Gastroesophageal sphincter (tissue), 4 donors: ENCODE data around the gene CYP2J2. TPM values are rescaled to one million over a fixed set of nuclear protein-coding genes. Genes with fewer than 3 reads are reported as not detected.
"Not testable (repeated sequence)": the region's sequence is repeated elsewhere in the genome, so short reads cannot be mapped to it uniquely, and the experiment has no call there.

Experiments
- ATAC-seq: fragments of 150-250 bp; one replicate; pipeline ENCODE4 v1.9.1; 2016; ENCODE audit warnings: mild to moderate bottlenecking, moderate library complexity
- H3K27ac ChIP-seq, 4 donors: fragments of 200-600 bp; sonication (generic) in 3 of 4; 1 replicate in 3 of 4; 2 replicates in 1 of 4; pipeline ENCODE4 v1.5.1; 2016 to 2019
- H3K27me3 ChIP-seq: fragments of 200-600 bp; sonication (generic); one replicate; pipeline ENCODE4 v1.5.1; 2019
- H3K36me3 ChIP-seq, 2 donors: fragments of 200-600 bp; sonication (generic); one replicate each; pipeline ENCODE4 v1.5.1; 2019; ENCODE audit warnings: control low read depth in 1 of 2
- H3K4me1 ChIP-seq, 3 donors: fragments of 200-600 bp; sonication (generic); 1 replicate in 2 of 3; 2 replicates in 1 of 3; pipeline ENCODE4 v1.5.1; 2016 to 2019; ENCODE audit warnings: control low read depth in 2 of 3
- H3K4me3 ChIP-seq, 2 donors: fragments of 200-600 bp; sonication (generic); one replicate each; pipeline ENCODE4 v1.5.1; 2019; ENCODE audit warnings: mild to moderate bottlenecking in 1 of 2, moderate library complexity in 1 of 2
- H3K9me3 ChIP-seq, 3 donors: fragments of 200-600 bp; sonication (generic); one replicate each; pipeline ENCODE4 v1.5.1; 2017 to 2019; ENCODE audit warnings: control low read depth in 2 of 3
- EP300 ChIP-seq: sonication (generic); formaldehyde crosslinking; IDR thresholded peaks from one replicate; pipeline ENCODE4 v1.6.1; 2017; ENCODE audit warnings: antibody characterized with exemption, mild to moderate bottlenecking
- POLR2A ChIP-seq, 2 donors: fragments of 450-650 bp; IDR thresholded peaks; one replicate each; pipeline ENCODE4 v1.6.1; 2017; ENCODE audit warnings: antibody characterized with exemption in 2 of 2, mild to moderate bottlenecking in 2 of 2, moderate library complexity in 1 of 2
- POLR2AphosphoS5 ChIP-seq: sonication (generic); formaldehyde crosslinking; IDR thresholded peaks from one replicate; pipeline ENCODE4 v1.6.1; 2017; ENCODE audit warnings: antibody characterized with exemption
- WGBS, 2 donors: methylation state at CpG; one replicate each; pipeline ENCODE4 v1.1.5; 2018; ENCODE audit warnings: low coverage in 1 of 2; 5-methylcytosine and 5-hydroxymethylcytosine counted together
- total RNA-seq, 4 donors: library from RNA; depleted of rRNA; stranded (reverse); fragments of >200 nt; gene quantifications; one replicate each; pipeline ENCODE4 v1.1.0, GENCODE V29; 2016
- TF ChIP-seq, protein P1 (sequence below), 4 experiments: fragments of 200-600 bp in 2 of 4; fragments of 450-650 bp in 2 of 4; sonication (generic) in 1 of 4; IDR thresholded peaks; one replicate each; pipeline ENCODE4 v1.5.1; 2017 to 2019; ENCODE audit warnings: antibody characterized with exemption in 4 of 4, mild to moderate bottlenecking in 2 of 4, moderate library complexity in 2 of 4

Gene CYP2J2, protein sequence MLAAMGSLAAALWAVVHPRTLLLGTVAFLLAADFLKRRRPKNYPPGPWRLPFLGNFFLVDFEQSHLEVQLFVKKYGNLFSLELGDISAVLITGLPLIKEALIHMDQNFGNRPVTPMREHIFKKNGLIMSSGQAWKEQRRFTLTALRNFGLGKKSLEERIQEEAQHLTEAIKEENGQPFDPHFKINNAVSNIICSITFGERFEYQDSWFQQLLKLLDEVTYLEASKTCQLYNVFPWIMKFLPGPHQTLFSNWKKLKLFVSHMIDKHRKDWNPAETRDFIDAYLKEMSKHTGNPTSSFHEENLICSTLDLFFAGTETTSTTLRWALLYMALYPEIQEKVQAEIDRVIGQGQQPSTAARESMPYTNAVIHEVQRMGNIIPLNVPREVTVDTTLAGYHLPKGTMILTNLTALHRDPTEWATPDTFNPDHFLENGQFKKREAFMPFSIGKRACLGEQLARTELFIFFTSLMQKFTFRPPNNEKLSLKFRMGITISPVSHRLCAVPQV
- 1 to 10 TPM in 1 of 4 donors, under 1 TPM in 2, not detected in 1; 0.31 to 3.9 (median 0.35) TPM for total RNA-seq

DNA sequence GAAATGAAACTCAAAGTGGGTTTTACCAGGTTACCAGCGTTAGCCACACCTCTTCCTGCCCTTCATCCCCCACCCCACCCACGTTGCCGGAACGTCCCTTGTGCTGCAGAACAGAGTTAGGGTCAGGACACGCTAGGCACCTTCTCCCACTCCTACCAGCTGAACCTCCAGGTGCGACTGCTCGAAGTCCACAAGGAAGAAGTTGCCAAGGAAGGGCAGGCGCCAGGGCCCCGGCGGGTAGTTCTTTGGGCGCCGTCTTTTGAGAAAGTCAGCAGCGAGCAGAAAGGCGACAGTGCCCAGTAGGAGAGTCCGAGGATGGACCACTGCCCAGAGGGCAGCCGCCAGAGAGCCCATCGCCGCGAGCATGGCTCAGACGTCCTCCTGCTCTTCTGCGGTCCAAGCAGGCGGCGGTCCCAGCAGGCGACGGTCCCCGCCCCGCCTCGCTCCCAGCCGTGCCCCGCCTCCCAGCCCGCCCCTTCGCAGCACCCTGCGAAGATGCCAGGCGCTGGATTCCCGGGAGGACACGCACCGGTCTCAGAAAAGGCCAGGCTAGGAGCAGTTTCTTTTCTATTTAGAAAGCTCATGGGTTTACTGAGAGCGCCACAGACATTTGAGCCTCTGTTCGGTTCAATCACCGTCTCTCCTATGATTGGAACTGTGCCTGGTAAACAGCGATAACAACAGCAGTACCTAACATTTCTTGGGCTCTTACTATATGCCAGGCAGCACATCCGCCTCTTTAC lies at the start of gene CYP2J2:
Gene CYP2J2, minus strand, starts transcription at position 393 of the 743 bp plus-strand sequence. Its CDS starts 27 bp downstream, at position 366.
- no peak for TF ChIP-seq EP300
- TF ChIP-seq POLR2AphosphoS5 = no peak
- TF ChIP-seq POLR2A (IDR thresholded peaks at IDR 0.05) = no peak
- Histone ChIP-seq H3K27ac (no peak within 1 kb of the TSS), H3K36me3 (no peaks in the 10 kb centered on the region), H3K4me3 (peak within 1 kb of the TSS; percentile 18 to 48), H3K27me3 (peaks cover 52% of the 10 kb centered on the region), H3K9me3 (peaks cover 0 to 26% (median 0%) of the 10 kb centered on the region in 3 donors), H3K4me1 (peaks cover 0 to 15% (median 3%) of the 10 kb centered on the region in 3 donors)
- 13 to 17% methylated on average over 6 to 9 of the region's 42 CpGs for WGBS, 2 donors
- peak; percentile 84 for ATAC-seq

DNA sequence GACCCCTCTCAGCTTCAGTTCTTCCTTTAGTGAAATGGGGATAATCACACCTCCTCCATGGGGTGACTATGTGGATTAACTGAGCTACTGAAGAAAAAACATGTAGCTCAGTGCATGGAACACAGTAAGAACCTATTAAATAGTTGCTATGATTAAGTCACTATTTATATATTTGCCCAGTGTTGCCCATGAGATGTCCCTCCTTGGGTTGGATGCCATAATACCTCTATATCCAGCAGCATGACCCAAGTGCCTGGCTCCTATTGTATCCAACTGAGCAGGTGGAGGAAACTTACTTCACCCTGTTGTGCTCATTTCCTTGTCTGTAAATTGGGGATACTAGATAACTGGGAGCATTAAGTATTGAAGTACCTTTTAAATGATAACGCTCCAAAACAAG lies 47.1 kb upstream of the CYP2J2 start:
- peaks cover 0 to 9% (median 0%) of the 10 kb centered on the region in 3 donors for H3K4me1 ChIP-seq
- 83 to 100% methylated on average over 1 of the region's 1 CpG for WGBS, 2 donors

DNA sequence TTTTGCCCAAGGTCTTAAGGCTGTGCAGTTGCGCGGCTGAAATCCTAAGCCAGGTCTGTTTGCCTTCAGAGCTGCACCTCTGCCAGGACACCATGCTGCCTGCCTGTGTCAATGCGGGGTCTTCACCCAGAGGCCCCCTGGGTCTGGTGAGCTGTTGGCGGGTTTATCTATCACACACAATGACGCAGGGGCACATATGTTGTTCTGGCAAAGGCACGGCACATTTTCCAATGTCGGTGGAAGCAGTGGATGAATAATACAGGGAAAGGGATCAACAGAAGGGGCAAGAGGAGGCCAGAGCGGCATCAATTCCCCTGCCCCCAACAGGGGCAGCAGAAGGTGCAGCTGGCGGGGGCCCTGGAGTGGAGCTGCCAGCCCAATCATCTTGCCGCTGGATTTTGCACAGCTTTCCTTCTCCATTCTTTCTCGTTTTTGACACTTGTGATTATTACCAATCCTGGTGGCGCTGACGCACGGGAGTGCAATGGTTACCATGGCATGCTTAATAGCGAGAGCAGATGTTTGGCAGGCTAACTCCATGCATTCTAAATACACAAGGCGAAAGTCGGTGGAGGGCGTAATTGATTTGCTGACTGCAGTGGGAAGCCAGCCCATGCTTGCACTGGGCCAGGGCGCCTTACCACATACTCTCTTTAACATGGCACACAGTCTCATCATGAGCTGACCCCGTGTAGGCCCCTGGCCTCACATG lies 45.8 kb upstream of the CYP2J2 start:
- no peak for ATAC-seq
- Histone ChIP-seq H3K27me3 (no peaks in the 10 kb centered on the region), H3K27ac (no peak overlapping the region), H3K36me3 (no peaks in the 10 kb centered on the region), H3K9me3 (no peaks in the 10 kb centered on the region), H3K4me1 (peaks cover 0 to 9% (median 0%) of the 10 kb centered on the region in 3 donors), H3K4me3 (no peak overlapping the region)
- 69 to 91% methylated on average over 11 to 14 of the region's 20 CpGs for WGBS, 2 donors
- TF ChIP-seq EP300 = no peak
- TF ChIP-seq POLR2A (IDR thresholded peaks at IDR 0.05) = no peak
- peak; percentile 16 for TF ChIP-seq POLR2AphosphoS5
- TF ChIP-seq, protein P1, sequence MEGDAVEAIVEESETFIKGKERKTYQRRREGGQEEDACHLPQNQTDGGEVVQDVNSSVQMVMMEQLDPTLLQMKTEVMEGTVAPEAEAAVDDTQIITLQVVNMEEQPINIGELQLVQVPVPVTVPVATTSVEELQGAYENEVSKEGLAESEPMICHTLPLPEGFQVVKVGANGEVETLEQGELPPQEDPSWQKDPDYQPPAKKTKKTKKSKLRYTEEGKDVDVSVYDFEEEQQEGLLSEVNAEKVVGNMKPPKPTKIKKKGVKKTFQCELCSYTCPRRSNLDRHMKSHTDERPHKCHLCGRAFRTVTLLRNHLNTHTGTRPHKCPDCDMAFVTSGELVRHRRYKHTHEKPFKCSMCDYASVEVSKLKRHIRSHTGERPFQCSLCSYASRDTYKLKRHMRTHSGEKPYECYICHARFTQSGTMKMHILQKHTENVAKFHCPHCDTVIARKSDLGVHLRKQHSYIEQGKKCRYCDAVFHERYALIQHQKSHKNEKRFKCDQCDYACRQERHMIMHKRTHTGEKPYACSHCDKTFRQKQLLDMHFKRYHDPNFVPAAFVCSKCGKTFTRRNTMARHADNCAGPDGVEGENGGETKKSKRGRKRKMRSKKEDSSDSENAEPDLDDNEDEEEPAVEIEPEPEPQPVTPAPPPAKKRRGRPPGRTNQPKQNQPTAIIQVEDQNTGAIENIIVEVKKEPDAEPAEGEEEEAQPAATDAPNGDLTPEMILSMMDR (IDR thresholded peaks at IDR 0.05) = no peak

More for the DNA sequence above, 47.1 kb upstream of the CYP2J2 start:
- H3K27ac ChIP-seq = no peak overlapping the region
- no peak for TF ChIP-seq EP300
- no peak for TF ChIP-seq POLR2A (IDR thresholded peaks at IDR 0.05)
- no peak for TF ChIP-seq POLR2AphosphoS5
- TF ChIP-seq, protein P1 (IDR thresholded peaks at IDR 0.05) = no peak
- no peak for ATAC-seq
- H3K27me3 ChIP-seq = no peaks in the 10 kb centered on the region
- H3K4me3 ChIP-seq = no peak overlapping the region
- no peaks in the 10 kb centered on the region for H3K36me3 ChIP-seq
- H3K9me3 ChIP-seq = no peaks in the 10 kb centered on the region

DNA sequence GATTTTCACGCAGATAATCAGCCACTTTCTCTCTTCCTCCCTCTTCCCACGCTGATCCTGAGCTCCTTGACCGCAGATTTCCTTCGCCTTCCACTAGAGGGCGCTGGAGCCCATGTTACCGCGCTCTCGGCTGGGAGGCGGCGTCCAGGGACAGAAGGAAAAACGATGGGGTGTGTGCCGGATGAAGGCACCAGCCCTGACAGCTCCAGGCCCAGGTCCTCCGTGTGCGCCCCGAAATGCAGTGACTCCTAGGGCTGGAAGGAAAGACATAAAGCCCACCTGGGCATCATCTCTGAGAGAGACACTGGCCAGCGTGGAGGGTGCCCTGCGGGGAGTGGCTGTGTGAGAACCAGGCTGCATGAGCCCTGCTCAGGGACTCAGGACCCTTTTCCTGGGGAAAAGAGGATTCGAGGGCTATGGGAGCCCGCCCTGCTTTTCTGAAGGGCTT lies 44.9 kb upstream of the CYP2J2 start:
- Histone ChIP-seq H3K27ac (no peak overlapping the region), H3K4me1 (peaks cover 0 to 9% (median 0%) of the 10 kb centered on the region in 3 donors), H3K9me3 (no peaks in the 10 kb centered on the region), H3K27me3 (no peaks in the 10 kb centered on the region), H3K36me3 (no peaks in the 10 kb centered on the region), H3K4me3 (no peak overlapping the region)
- TF ChIP-seq, protein P1 (IDR thresholded peaks at IDR 0.05) = peak; percentile 68 to 91 (median 79)
- TF ChIP-seq POLR2A (IDR thresholded peaks at IDR 0.05) = no peak
- peak; percentile 68 for ATAC-seq
- WGBS, 2 donors = 29% methylated on average over 4 of the region's 19 CpGs; no CpG with 5 or more reads in 1 of the 2 donors

DNA sequence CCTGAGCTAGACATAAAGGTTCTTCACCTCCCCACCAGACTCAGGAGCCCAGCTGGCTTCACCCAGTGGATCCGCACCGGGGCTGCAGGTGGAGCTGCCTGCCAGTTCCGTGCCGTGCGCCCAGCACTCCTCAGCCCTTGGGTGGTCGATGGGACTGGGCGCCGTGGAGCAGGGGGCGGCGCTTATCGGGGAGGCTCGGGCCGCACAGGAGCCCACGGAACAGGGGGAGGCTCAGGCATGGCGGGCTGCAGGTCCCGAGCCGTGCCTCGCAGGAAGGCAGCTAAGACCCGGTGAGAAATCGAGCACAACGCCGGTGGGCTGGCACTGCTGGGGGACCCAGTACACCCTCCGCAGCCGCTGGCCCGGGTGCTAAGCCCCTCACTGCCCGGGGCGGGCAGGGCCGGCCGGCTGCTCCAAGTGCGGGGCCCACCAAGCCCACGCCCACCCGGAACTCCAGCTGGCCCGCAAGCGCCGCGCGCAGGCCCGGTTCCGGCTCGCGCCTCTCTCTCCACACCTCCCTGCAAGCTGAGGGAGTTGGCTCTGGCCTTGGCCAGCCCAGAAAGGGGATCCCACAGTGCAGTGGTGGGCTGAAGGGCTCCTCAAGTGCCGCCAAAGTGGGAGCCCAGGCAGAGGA lies 43.1 kb upstream of the CYP2J2 start:
- H3K27me3 ChIP-seq, H3K4me3 ChIP-seq, ATAC-seq, H3K4me1 ChIP-seq, H3K9me3 ChIP-seq, H3K27ac ChIP-seq, H3K36me3 ChIP-seq: not testable (repeated sequence)
- 93% methylated on average over 6 of the region's 42 CpGs; no CpG with 5 or more reads in 1 of the 2 donors for WGBS, 2 donors

DNA sequence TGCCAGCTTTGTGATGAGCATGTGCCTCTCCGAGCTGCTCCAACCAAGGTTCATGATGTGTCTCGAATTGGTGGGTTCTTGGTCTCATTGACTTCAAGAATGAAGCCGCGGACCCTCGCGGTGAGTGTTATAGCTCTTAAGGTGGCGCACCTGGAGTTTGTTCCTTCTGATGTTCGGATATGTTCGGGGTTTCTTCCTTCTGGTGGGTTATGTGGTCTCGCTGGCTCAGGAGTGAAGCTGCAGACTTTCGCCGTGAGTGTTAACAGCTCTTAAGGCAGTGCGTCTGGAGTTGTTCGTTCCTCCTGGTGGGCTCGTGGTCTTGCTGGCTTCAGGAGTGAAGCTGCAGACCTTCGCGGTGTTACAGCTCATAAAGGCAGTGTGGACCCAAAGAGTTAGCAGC lies 42.2 kb upstream of the CYP2J2 start:
- not testable (repeated sequence) for H3K27me3 ChIP-seq, H3K4me1 ChIP-seq, H3K27ac ChIP-seq, H3K4me3 ChIP-seq, H3K9me3 ChIP-seq, ATAC-seq, H3K36me3 ChIP-seq
- 90 to 96% methylated on average over 4 to 9 of the region's 17 CpGs for WGBS, 2 donors
